ENCODE measurements around the gene ARHGEF19. TPM values are rescaled to one million over a fixed set of nuclear protein-coding genes. Genes with fewer than 3 reads are reported as not detected.

Gene ARHGEF19
- total and polyA plus RNA-seq, 9 of the 15 experiments (the other 6 are each of a cell fraction or from before 2014, with no cell fraction given), result 0.73 to 21.0 (median 5.2) TPM

DNA sequence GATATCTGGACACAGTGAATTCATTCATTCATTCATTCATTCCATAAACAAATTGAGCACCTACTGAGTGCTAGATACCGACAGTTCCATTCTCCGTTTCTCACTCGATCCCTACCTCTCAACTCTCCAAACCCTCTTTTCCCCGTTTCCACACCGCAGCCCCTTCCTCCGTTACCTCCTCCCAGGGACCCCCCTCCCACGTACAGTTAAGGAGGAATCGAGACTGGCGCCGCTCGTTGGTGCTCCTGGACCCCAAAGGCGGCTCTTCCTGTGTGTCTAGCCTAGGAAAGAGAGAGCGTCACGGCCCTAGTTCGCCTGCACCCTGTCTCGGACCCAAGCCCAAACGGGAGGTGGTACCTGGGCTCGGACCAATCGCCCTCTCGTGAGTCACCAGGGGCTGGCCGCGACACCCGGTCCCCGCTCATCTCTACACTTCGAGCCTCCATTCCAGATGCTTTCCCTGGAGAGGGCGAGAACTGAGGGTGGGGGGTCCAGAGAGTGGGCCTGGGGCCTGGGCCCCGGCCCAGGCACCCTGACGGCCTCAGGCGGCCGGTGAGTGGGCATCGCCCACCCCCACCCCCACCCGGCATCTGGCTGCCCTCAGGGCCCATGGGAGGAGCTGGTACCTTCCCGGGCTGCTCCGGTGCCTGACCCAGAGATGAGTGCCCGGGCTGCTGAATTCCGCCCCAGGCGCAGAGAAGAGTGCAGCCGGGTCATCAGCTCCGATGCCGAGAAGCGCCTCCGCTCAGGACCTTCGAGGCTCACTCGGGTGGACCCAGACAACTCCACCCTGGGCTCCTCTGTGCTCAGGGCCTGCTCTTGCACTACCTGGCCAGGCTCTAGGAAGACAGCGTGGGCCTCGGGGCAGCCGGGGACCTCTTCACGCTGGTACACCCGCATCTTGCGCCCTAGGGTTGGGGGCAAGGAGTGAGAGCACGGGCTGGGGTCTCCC is 4.9 kb downstream of the ARHGEF19 start (continued):
- TF ChIP-seq SREBF2 (CRISPR knock-in tag; IDR thresholded peaks at IDR 0.05), result no peak
- TF ChIP-seq CREBBP (IDR thresholded peaks at IDR 0.05; ENCODE audit: low read depth, low read length), result no peak
- TF ChIP-seq ARID1B (IDR thresholded peaks at IDR 0.05), result peak; percentile 50
- TF ChIP-seq CTBP1 (IDR thresholded peaks at IDR 0.05; ENCODE audit: borderline replicate concordance), result no peak; the same call in 1 of the 2 replicates
- TF ChIP-seq, protein P1, sequence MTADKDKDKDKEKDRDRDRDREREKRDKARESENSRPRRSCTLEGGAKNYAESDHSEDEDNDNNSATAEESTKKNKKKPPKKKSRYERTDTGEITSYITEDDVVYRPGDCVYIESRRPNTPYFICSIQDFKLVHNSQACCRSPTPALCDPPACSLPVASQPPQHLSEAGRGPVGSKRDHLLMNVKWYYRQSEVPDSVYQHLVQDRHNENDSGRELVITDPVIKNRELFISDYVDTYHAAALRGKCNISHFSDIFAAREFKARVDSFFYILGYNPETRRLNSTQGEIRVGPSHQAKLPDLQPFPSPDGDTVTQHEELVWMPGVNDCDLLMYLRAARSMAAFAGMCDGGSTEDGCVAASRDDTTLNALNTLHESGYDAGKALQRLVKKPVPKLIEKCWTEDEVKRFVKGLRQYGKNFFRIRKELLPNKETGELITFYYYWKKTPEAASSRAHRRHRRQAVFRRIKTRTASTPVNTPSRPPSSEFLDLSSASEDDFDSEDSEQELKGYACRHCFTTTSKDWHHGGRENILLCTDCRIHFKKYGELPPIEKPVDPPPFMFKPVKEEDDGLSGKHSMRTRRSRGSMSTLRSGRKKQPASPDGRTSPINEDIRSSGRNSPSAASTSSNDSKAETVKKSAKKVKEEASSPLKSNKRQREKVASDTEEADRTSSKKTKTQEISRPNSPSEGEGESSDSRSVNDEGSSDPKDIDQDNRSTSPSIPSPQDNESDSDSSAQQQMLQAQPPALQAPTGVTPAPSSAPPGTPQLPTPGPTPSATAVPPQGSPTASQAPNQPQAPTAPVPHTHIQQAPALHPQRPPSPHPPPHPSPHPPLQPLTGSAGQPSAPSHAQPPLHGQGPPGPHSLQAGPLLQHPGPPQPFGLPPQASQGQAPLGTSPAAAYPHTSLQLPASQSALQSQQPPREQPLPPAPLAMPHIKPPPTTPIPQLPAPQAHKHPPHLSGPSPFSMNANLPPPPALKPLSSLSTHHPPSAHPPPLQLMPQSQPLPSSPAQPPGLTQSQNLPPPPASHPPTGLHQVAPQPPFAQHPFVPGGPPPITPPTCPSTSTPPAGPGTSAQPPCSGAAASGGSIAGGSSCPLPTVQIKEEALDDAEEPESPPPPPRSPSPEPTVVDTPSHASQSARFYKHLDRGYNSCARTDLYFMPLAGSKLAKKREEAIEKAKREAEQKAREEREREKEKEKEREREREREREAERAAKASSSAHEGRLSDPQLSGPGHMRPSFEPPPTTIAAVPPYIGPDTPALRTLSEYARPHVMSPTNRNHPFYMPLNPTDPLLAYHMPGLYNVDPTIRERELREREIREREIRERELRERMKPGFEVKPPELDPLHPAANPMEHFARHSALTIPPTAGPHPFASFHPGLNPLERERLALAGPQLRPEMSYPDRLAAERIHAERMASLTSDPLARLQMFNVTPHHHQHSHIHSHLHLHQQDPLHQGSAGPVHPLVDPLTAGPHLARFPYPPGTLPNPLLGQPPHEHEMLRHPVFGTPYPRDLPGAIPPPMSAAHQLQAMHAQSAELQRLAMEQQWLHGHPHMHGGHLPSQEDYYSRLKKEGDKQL (CRISPR knock-in tag; IDR thresholded peaks at IDR 0.05; ENCODE audit: borderline replicate concordance), result no peak
- TF ChIP-seq CBFA2T2 (conservative IDR thresholded peaks at IDR 0.05), result no peak
- TF ChIP-seq BRD9 (IDR thresholded peaks at IDR 0.05; ENCODE audit: low read depth, partially characterized antibody), result peak; percentile 51
- peak; percentile 90; the same call in 1 of the 2 replicates for TF ChIP-seq ZC3H4 (CRISPR knock-in tag; IDR thresholded peaks at IDR 0.05; ENCODE audit: borderline replicate concordance)
- no peak for TF ChIP-seq ZBTB8A (IDR thresholded peaks at IDR 0.05; ENCODE audit: partially characterized antibody)
- 0 out of 2 replicates have a peak, but pooled peaks have one; percentile 23 for TF ChIP-seq ARID2 (IDR thresholded peaks at IDR 0.05)
- TF ChIP-seq HNRNPUL1 (IDR thresholded peaks at IDR 0.05; ENCODE audit: low read length), result no peak
- TF ChIP-seq, protein P2, sequence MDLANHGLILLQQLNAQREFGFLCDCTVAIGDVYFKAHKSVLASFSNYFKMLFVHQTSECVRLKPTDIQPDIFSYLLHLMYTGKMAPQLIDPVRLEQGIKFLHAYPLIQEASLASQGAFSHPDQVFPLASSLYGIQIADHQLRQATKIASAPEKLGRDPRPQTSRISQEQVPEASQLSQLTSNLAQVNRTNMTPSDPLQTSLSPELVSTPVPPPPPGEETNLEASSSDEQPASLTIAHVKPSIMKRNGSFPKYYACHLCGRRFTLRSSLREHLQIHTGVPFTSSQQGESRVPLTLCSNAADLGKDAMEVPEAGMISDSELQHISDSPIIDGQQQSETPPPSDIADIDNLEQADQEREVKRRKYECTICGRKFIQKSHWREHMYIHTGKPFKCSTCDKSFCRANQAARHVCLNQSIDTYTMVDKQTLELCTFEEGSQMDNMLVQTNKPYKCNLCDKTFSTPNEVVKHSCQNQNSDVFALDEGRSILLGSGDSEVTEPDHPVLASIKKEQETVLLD (IDR thresholded peaks at IDR 0.05), result no peak; the same call in 1 of the 2 replicates
- peak; percentile 74 for TF ChIP-seq DPF2 (IDR thresholded peaks at IDR 0.05)
- TF ChIP-seq HCFC1 (IDR thresholded peaks at IDR 0.05; ENCODE audit: low read depth, low read length), result no peak
- no peak; the same call in 1 of the 2 replicates for TF ChIP-seq EGR1 (conservative IDR thresholded peaks at IDR 0.05)
- no peak for TF ChIP-seq ZFP1 (CRISPR knock-in tag; IDR thresholded peaks at IDR 0.05)
- no peak for TF ChIP-seq SPI1 (IDR thresholded peaks at IDR 0.05; ENCODE audit: borderline replicate concordance, low read depth, low read length)
- TF ChIP-seq RFX1 (IDR thresholded peaks at IDR 0.05), result no peak
- TF ChIP-seq, protein P3, sequence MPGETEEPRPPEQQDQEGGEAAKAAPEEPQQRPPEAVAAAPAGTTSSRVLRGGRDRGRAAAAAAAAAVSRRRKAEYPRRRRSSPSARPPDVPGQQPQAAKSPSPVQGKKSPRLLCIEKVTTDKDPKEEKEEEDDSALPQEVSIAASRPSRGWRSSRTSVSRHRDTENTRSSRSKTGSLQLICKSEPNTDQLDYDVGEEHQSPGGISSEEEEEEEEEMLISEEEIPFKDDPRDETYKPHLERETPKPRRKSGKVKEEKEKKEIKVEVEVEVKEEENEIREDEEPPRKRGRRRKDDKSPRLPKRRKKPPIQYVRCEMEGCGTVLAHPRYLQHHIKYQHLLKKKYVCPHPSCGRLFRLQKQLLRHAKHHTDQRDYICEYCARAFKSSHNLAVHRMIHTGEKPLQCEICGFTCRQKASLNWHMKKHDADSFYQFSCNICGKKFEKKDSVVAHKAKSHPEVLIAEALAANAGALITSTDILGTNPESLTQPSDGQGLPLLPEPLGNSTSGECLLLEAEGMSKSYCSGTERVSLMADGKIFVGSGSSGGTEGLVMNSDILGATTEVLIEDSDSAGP (CRISPR knock-in tag; IDR thresholded peaks at IDR 0.05), result no peak
- 0 out of 2 replicates have a peak, but pooled peaks have one; percentile 14 for TF ChIP-seq JUND (IDR thresholded peaks at IDR 0.05; ENCODE audit: borderline replicate concordance, low read depth, low read length)
- TF ChIP-seq JUND (tag; IDR thresholded peaks at IDR 0.05; ENCODE audit: borderline replicate concordance, low read depth, low read length), result no peak

Data from K562 (cell line).